HUES64 (cell line): Measurements from ENCODE around the gene CTDP1.

Source experiments
- H3K27ac ChIP-seq: 2 replicates; pipeline ENCODE4 v1.7.0; 2013; ENCODE audit warnings: low read depth, low read length, inconsistent platforms
- H3K27me3 ChIP-seq: 2 replicates; pipeline ENCODE4 v1.6.1; 2013; ENCODE audit warnings: mild to moderate bottlenecking, low read length; ENCODE audit not compliant: insufficient read depth
- H3K36me3 ChIP-seq: 2 replicates; pipeline ENCODE4 v1.6.1; 2013; ENCODE audit warnings: mild to moderate bottlenecking, low read length; ENCODE audit not compliant: insufficient read depth
- H3K4me1 ChIP-seq: 2 replicates; pipeline ENCODE4 v1.6.1; 2013; ENCODE audit warnings: mild to moderate bottlenecking, low read length, moderate library complexity; ENCODE audit not compliant: insufficient read depth
- H3K4me3 ChIP-seq: 2 replicates; pipeline ENCODE4 v1.5.1; 2013; ENCODE audit warnings: mild to moderate bottlenecking, low read length, moderate library complexity
- H3K9ac ChIP-seq: 2 replicates; pipeline ENCODE4 v1.6.1; 2013; ENCODE audit warnings: mild to moderate bottlenecking, low read depth, low read length
- H3K9me3 ChIP-seq: 2 replicates; pipeline ENCODE4 v1.6.1; 2013; ENCODE audit warnings: low read depth, low read length; ENCODE audit not compliant: insufficient read depth
- WGBS: fragments of 150-250, 120-280 bp; methylation state at CpG from one replicate; pipeline ENCODE4 v1.1.7; 2013; ENCODE audit warnings: missing lambda C conversion rate; 5-methylcytosine and 5-hydroxymethylcytosine counted together

CTDP1 gene

GRCh38 chr18:79677221-79677620 is 2.4 kb upstream of the CTDP1 start:
- 94% methylated on average over 6 of the region's 6 CpGs for WGBS
- H3K4me1 ChIP-seq, result peaks cover 7% of the 10 kb centered on the region; the same call in 1 of the 2 replicates
- H3K36me3 ChIP-seq, result peaks cover 7% of the 10 kb centered on the region; the same call in 1 of the 2 replicates
- H3K27me3 ChIP-seq, result no peaks in the 10 kb centered on the region
- no peak overlapping the region for H3K4me3 ChIP-seq
- H3K9ac ChIP-seq, result no peak overlapping the region
- no peak overlapping the region for H3K27ac ChIP-seq
- H3K9me3 ChIP-seq, result no peaks in the 10 kb centered on the region

DNA sequence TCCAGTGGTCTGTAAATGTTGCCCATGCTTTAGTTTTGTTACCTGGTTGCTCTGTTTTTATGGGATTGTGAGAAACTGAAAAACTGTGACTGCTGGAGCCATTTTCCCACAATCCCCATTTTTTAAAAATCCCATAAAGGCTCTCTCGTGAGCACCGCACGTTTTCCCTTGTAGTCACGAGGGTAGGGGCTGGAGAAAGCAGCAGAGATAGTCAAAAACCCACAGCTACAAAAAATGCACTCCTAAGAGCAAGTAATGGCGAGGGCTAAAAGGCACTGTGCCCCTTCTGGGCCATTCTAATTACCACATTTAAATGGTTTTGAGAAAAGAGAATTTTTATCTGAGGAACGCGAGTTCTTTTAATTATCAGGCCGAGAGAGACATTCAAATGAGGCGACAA is 1.8 kb upstream of the CTDP1 start:
- peaks cover 7% of the 10 kb centered on the region; the same call in 1 of the 2 replicates for H3K36me3 ChIP-seq
- no peak overlapping the region for H3K9ac ChIP-seq
- H3K27me3 ChIP-seq, result no peaks in the 10 kb centered on the region
- H3K4me3 ChIP-seq, result 0 out of 2 replicates have a peak overlapping the region, but pooled peaks have one; percentile 73
- H3K9me3 ChIP-seq, result no peaks in the 10 kb centered on the region
- no peak overlapping the region for H3K27ac ChIP-seq
- WGBS, result 97% methylated on average over 8 of the region's 9 CpGs
- H3K4me1 ChIP-seq, result peaks cover 7% of the 10 kb centered on the region; the same call in 1 of the 2 replicates

- Histone ChIP-seq H3K27me3 (no peaks in the 10 kb centered on the region), H3K36me3 (peaks cover 7% of the 10 kb centered on the region; the same call in 1 of the 2 replicates), H3K27ac (peak overlapping the region; percentile 98), H3K9me3 (no peaks in the 10 kb centered on the region), H3K4me1 (peaks cover 7% of the 10 kb centered on the region; the same call in 1 of the 2 replicates), H3K4me3 (peak overlapping the region; percentile 73), H3K9ac (peak overlapping the region; percentile 87)
- 2% methylated on average over 77 of the region's 77 CpGs for WGBS
Observed at GRCh38 chr18:79678665-79679551, 695 bp upstream of the CTDP1 start.

DNA sequence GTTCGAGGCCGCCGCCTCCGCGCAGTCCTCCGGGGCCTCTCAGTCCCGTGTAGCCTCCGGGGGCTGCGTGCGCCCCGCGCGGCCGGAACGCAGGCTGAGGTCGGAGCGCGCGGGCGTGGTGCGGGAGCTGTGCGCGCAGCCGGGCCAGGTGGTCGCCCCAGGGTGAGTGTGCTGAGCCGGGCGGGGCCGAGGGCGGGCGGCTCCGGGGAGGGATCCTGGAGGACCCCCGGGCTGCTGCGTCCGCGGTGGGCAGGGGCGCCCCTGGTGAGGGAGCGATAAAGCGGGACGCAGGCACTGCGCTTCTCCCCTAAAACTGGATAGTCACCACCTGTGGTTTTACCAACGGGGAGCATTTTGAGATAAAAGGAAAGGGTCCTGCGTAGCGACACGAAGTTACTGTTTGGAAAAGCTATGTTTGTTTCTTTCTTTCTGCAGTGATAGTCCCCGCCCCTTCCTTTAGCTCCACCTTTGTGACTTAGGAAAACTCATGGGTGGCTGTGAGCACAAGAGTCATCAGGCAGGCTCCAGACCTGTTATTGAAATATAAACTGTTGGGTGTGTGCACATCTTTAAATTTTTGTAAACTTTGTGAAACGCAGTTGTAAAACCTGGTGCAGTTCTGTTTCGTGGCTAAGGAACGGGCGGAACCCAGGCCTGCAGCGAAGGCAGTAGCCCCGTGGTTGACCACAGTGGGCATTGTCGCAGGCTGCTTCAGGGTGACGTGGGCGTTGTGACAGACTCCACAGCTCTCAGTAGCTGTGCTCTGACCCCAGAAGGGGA is 687 bp downstream of the CTDP1 start:
- Histone ChIP-seq H3K9me3 (no peaks in the 10 kb centered on the region), H3K4me1 (peaks cover 7% of the 10 kb centered on the region; the same call in 1 of the 2 replicates), H3K9ac (peak overlapping the region; percentile 87), H3K36me3 (peaks cover 7% of the 10 kb centered on the region; the same call in 1 of the 2 replicates), H3K27me3 (no peaks in the 10 kb centered on the region), H3K4me3 (peak overlapping the region; percentile 73), H3K27ac (peak overlapping the region; percentile 98; the same call in 1 of the 2 replicates)
- 9% methylated on average over 54 of the region's 54 CpGs for WGBS

- 89% methylated on average over 20 of the region's 20 CpGs for WGBS
Observed at GRCh38 chr18:79680891-79681339, 1.3 kb downstream of the CTDP1 start.

GRCh38 chr18:79681484-79682387 is 2.1 kb downstream of the CTDP1 start:
- no peak overlapping the region for H3K4me3 ChIP-seq
- no peak overlapping the region for H3K9ac ChIP-seq
- WGBS, result 93% methylated on average over 21 of the region's 21 CpGs
- no peaks in the 10 kb centered on the region for H3K27me3 ChIP-seq
- H3K4me1 ChIP-seq, result peaks cover 7% of the 10 kb centered on the region; the same call in 1 of the 2 replicates
- H3K27ac ChIP-seq, result no peak overlapping the region
- H3K9me3 ChIP-seq, result no peaks in the 10 kb centered on the region
- peaks cover 5% of the 10 kb centered on the region; the same call in 1 of the 2 replicates for H3K36me3 ChIP-seq

More at GRCh38 chr18:79680891-79681339, 1.3 kb downstream of the CTDP1 start:
- no peaks in the 10 kb centered on the region for H3K27me3 ChIP-seq
- H3K9me3 ChIP-seq, result no peaks in the 10 kb centered on the region
- peak overlapping the region; percentile 73 for H3K4me3 ChIP-seq
- H3K9ac ChIP-seq, result peak overlapping the region; percentile 87
- peaks cover 7% of the 10 kb centered on the region; the same call in 1 of the 2 replicates for H3K4me1 ChIP-seq
- H3K36me3 ChIP-seq, result peaks cover 7% of the 10 kb centered on the region; the same call in 1 of the 2 replicates
- H3K27ac ChIP-seq, result no peak overlapping the region

DNA sequence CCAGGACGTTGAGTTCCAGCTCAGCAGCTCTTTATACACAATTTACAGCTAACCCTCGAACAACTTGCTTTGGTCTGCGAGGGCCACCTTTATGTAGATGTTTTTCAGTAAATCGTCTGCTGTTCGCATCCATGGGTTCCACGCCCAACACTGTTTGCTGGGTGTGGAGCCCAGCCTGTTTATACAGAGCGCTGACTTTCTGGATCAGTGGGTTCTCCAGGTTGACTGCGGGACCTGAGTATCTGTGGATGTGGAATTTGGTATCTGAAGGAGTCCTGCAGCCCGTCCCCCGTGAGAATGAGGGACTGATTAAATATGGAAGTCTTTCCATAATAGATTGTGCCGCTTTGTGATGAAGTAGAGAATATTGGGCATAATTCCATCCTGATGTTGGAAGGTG is 2.9 kb downstream of the CTDP1 start:
- H3K36me3 ChIP-seq, result peaks cover under 1% of the 10 kb centered on the region; the same call in 1 of the 2 replicates
- H3K9me3 ChIP-seq, result no peaks in the 10 kb centered on the region
- 94% methylated on average over 11 of the region's 11 CpGs for WGBS
- H3K4me1 ChIP-seq, result peaks cover 7% of the 10 kb centered on the region; the same call in 1 of the 2 replicates
- H3K27me3 ChIP-seq, result no peaks in the 10 kb centered on the region
- no peak overlapping the region for H3K9ac ChIP-seq
- H3K4me3 ChIP-seq, result no peak overlapping the region
- no peak overlapping the region for H3K27ac ChIP-seq

DNA sequence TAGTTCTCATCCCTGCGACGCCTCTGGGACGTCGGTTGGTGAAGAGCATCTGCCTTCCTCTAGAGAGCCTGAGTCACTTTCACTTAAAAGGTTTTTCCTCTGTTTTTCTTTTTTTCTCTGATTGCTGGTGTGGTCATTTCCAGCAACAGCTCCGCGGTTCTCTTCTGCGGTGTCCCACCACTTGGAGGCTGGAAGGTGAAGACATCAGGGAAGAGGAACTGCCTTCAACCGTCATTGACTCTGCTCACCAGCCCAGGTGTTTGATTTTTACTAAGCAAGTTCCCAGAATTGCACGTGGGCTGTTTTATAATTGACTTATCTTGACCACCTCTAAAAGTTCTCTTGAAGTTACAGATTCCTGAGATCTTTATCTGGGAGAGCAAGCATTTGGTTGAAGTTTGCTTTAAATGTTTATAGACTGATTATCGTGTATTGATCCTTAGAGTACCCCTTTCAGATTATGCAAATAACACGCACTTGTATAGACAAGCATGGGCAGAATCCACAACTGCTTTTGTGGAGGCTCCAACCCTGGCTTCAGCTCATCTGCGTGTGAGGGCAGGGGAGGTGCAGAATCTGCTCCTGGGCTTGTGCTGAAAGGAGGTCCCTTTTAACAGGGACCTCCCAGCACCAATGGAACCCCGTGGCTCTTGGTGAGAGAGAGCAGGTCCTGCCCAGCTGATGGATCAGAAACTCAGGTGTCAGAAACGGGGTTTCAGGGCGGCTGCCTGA is 3.5 kb downstream of the CTDP1 start:
- H3K4me3 ChIP-seq, result no peak overlapping the region
- H3K9ac ChIP-seq, result no peak overlapping the region
- no peaks in the 10 kb centered on the region for H3K9me3 ChIP-seq
- H3K27me3 ChIP-seq, result no peaks in the 10 kb centered on the region
- 91% methylated on average over 15 of the region's 15 CpGs for WGBS
- peaks cover 7% of the 10 kb centered on the region; the same call in 1 of the 2 replicates for H3K4me1 ChIP-seq
- no peaks in the 10 kb centered on the region for H3K36me3 ChIP-seq
- no peak overlapping the region for H3K27ac ChIP-seq

- Histone ChIP-seq H3K27ac (no peak overlapping the region), H3K9me3 (no peaks in the 10 kb centered on the region), H3K4me1 (peaks cover 7% of the 10 kb centered on the region; the same call in 1 of the 2 replicates), H3K4me3 (no peak overlapping the region), H3K27me3 (no peaks in the 10 kb centered on the region), H3K36me3 (no peaks in the 10 kb centered on the region), H3K9ac (no peak overlapping the region)
- 92% methylated on average over 21 of the region's 21 CpGs for WGBS
Observed at GRCh38 chr18:79683626-79684282, 4.2 kb downstream of the CTDP1 start.
